CD4-positive, alpha-beta T cell (primary cell): ENCODE results near the gene PPP1R8. TPM values are rescaled to one million over a fixed set of nuclear protein-coding genes. Genes with fewer than 3 reads are reported as not detected.
A peak's percentile ranks its signal among the peaks of the same experiment; 100 is the strongest.
"Not testable (repeated sequence)": the region's sequence is repeated elsewhere in the genome, so short reads cannot be mapped to it uniquely, and the experiment has no call there.

ENCODE experiments used
- ATAC-seq: fragments of 200-7000 bp; cut with Tn5 transposase; one replicate; pipeline ENCODE4 v1.10.0; 2022; ENCODE audit warnings: mild to moderate bottlenecking; ENCODE audit not compliant: poor library complexity
- CTCF ChIA-PET: fragments of 350-600 bp; sonication (Branson Sonifier 250); formaldehyde crosslinking; loops from one replicate; lab custom pipeline; 2021; ENCODE audit warnings: antibody characterized with exemption, inconsistent platforms; lab: Charles Lee
- POLR2A ChIA-PET: fragments of 350-600 bp; sonication (Branson Sonifier 250); formaldehyde crosslinking; loops from one replicate; lab custom pipeline; 2021; ENCODE audit warnings: antibody characterized with exemption, inconsistent platforms; lab: Charles Lee
- DNase-seq, 14 experiments: peaks; one replicate each; pipeline ENCODE4 v3.0.0-alpha.2; 2013 to 2020; ENCODE audit warnings: mixed read lengths in 2 of 14
- H3K27ac ChIP-seq, 2 donors: one replicate each; pipeline versions ENCODE4 v1.5.1 to v1.7.0; 2013; ENCODE audit warnings: low read length in 2 of 2, low read depth in 1 of 2, mild to moderate bottlenecking in 1 of 2
- H3K27me3 ChIP-seq, 2 experiments: 1 replicate in 1 of 2; 2 replicates in 1 of 2; pipeline versions ENCODE4 v1.6.1 to v1.7.0; 2013; ENCODE audit warnings: low read length in 2 of 2, control low read depth in 1 of 2, mild to moderate bottlenecking in 1 of 2, moderate library complexity in 1 of 2; ENCODE audit not compliant: insufficient read depth in 2 of 2, control insufficient read depth in 1 of 2
- H3K36me3 ChIP-seq: one replicate; pipeline ENCODE4 v1.6.1; 2013; ENCODE audit warnings: low read length, control low read depth; ENCODE audit not compliant: insufficient read depth
- H3K4me1 ChIP-seq: one replicate; pipeline ENCODE4 v1.6.1; 2013; ENCODE audit warnings: low read length, control low read depth; ENCODE audit not compliant: insufficient read depth
- H3K4me3 ChIP-seq: one replicate; pipeline ENCODE4 v1.5.1; 2013; ENCODE audit warnings: mild to moderate bottlenecking, low read length, moderate library complexity
- H3K9me3 ChIP-seq, 2 experiments: 1 replicate in 1 of 2; 2 replicates in 1 of 2; pipeline versions ENCODE4 v1.6.1 to v1.7.0; 2013; ENCODE audit warnings: low read length in 2 of 2, mild to moderate bottlenecking in 2 of 2, control low read depth in 1 of 2, moderate library complexity in 1 of 2; ENCODE audit not compliant: control insufficient read depth in 1 of 2, insufficient read depth in 1 of 2
- H3K27ac Mint-ChIP-seq: one replicate; pipeline ENCODE4 v1.8.0; 2020; ENCODE audit warnings: mixed read lengths
- H3K27me3 Mint-ChIP-seq: one replicate; pipeline ENCODE4 v1.8.0; 2021; ENCODE audit warnings: mixed read lengths
- H3K36me3 Mint-ChIP-seq: one replicate; pipeline ENCODE4 v1.8.0; 2021; ENCODE audit warnings: low read depth, mixed read lengths
- H3K4me1 Mint-ChIP-seq: one replicate; pipeline ENCODE4 v1.8.0; 2021; ENCODE audit warnings: low read depth, mixed read lengths
- H3K4me3 Mint-ChIP-seq: one replicate; pipeline ENCODE4 v1.8.0; 2020; ENCODE audit warnings: mild to moderate bottlenecking, mixed read lengths
- H3K9me3 Mint-ChIP-seq: one replicate; pipeline ENCODE4 v1.8.0; 2020; ENCODE audit warnings: mixed read lengths
- intact Hi-C, 2 experiments: fragments of 100-400 bp; cut with DNase I in 1 of 2; cut with micrococcal nuclease in 1 of 2; formaldehyde crosslinking; loops; one replicate each; pipeline versions ENCODE4 v1.15.1 to v1.9.0; 2023 to 2025; cut with DNase I, micrococcal nuclease
- total RNA-seq, 174 experiments: library from RNA in 2 of 174; stranded (reverse) in 2 of 174; gene quantifications; one replicate each; pipeline ENCODE4 v1.2.3 and lab custom pipeline; 2021 to 2026
- TF ChIP-seq, protein P1 (sequence below): fragments of 200-600 bp; IDR thresholded peaks from one replicate; pipeline ENCODE4 v1.8.0; 2022; ENCODE audit warnings: antibody characterized with exemption, mild to moderate bottlenecking

PPP1R8 gene
- total RNA-seq, 2 experiments from 2014 or later = 14.8 to 15.7 TPM

DNA sequence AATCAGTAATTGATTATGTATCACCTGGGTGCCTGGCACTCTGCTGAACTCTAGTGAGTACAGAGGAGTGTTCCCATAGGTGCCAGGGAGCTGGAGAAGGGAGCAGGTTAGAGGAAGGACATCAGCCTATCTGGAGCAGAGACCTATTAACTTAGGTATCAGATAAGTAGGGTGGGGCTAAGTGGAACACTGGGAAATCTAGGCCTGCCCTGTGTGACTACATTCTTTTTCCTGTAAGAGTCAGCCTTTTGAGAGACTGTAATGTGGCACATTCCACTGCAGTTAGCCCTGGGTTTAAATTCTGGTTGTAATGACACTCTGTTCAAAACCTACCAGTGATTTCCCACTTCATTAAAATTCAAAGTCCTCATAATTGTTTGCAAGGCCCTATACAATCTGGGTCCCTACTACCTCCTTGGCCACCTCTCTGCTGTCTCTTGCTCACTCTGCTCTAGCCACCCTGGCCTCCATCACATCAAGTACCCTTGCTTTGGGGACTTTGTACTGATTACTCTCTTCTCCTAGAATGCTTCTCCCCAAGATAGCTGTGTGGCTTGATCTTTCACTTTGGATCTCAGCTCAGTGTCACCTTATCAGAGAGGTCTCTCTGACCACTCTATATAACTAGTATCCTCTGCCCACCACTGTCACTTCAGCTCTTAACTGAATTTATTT, 44.7 kb upstream of the PPP1R8 start:
- no peaks in the 10 kb centered on the region for H3K27me3 ChIP-seq
- TF ChIP-seq, protein P1, sequence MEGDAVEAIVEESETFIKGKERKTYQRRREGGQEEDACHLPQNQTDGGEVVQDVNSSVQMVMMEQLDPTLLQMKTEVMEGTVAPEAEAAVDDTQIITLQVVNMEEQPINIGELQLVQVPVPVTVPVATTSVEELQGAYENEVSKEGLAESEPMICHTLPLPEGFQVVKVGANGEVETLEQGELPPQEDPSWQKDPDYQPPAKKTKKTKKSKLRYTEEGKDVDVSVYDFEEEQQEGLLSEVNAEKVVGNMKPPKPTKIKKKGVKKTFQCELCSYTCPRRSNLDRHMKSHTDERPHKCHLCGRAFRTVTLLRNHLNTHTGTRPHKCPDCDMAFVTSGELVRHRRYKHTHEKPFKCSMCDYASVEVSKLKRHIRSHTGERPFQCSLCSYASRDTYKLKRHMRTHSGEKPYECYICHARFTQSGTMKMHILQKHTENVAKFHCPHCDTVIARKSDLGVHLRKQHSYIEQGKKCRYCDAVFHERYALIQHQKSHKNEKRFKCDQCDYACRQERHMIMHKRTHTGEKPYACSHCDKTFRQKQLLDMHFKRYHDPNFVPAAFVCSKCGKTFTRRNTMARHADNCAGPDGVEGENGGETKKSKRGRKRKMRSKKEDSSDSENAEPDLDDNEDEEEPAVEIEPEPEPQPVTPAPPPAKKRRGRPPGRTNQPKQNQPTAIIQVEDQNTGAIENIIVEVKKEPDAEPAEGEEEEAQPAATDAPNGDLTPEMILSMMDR = no peak
- H3K36me3 ChIP-seq = peaks cover 13% of the 10 kb centered on the region
- Mint-ChIP-seq H3K4me3 (no peak overlapping the region), H3K9me3 (no peaks in the 10 kb centered on the region), H3K4me1 (peaks cover 39% of the 10 kb centered on the region), H3K27me3 (no peaks in the 10 kb centered on the region), H3K27ac (peak overlapping the region; percentile 11), H3K36me3 (peaks cover 31% of the 10 kb centered on the region)
- H3K9me3 ChIP-seq = no peaks in the 10 kb centered on the region
- H3K4me3 ChIP-seq = no peak overlapping the region
- H3K27ac ChIP-seq = no peak overlapping the region
- ATAC-seq (no peak), DNase-seq (no peak)
- ChIA-PET CTCF (interaction anchor here (1.4 kb wide), 2 partner anchors 11 to 17 kb away, joined by 3 read pairs; no protein-coding TSS in a partner anchor), POLR2A (interaction anchor here (0.5 kb wide), 1 partner anchor 21 kb away, joined by 3 read pairs; no protein-coding TSS in a partner anchor)
- intact Hi-C loops = no loop called here
- no peaks in the 10 kb centered on the region for H3K4me1 ChIP-seq

DNA sequence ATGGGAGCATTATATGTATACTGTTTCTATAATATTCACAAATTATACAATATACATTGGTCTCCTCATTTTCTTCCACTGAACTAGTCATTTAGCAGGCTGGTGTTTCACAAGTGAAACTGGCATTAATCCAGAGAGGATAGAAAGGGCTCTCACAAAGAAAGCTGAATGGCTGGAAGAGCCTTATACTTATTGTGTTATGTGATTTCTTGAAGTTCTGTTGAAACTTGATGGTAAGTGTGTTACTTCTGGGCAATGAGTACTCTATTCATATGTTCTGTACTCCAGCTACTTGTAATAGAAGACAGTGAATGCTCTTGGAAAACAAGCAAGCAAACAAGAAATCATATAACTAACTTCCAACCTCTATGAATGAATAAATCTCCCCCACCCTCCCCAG, 42.7 kb upstream of the PPP1R8 start:
- no peaks in the 10 kb centered on the region for H3K9me3 ChIP-seq
- ChIA-PET CTCF (no interaction called here), POLR2A (no interaction called here)
- Mint-ChIP-seq H3K27ac (no peak overlapping the region), H3K36me3 (peaks cover 27% of the 10 kb centered on the region), H3K9me3 (no peaks in the 10 kb centered on the region), H3K4me1 (peaks cover 27% of the 10 kb centered on the region), H3K27me3 (no peaks in the 10 kb centered on the region), H3K4me3 (no peak overlapping the region)
- no peak overlapping the region for H3K27ac ChIP-seq
- H3K4me1 ChIP-seq = no peaks in the 10 kb centered on the region
- H3K27me3 ChIP-seq = no peaks in the 10 kb centered on the region
- intact Hi-C loops = no loop called here
- no peak for DNase-seq
- ATAC-seq = no peak
- no peak overlapping the region for H3K4me3 ChIP-seq
- TF ChIP-seq, protein P1 = no peak
- H3K36me3 ChIP-seq = peaks cover 20% of the 10 kb centered on the region

DNA sequence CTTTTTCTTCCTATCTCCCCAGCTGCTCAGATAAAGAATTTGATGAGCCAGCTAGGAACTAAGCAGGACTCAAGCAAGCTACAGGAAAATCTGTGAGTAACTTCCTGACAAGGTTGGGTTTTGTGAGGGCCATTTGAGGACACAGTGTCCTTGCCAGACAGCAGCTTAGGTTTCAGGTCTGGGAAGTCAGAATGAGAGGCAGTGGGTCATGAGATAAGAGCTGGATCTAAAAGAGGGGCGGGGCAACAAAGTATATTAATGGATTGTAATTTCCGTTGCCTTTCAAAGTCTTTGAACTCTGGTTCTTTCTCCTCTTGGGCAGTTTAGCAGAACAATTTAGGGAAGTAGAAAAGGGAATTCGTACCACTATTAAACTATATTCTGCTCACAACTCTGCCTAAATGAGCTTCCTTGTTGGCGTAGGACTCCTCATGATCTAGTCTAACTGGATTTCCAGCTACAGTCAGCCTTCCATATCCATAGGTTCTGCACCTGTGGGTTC, 41.0 kb upstream of the PPP1R8 start:
- Histone ChIP-seq H3K9me3 (no peaks in the 10 kb centered on the region), H3K4me1 (no peaks in the 10 kb centered on the region), H3K36me3 (peaks cover 35% of the 10 kb centered on the region), H3K27ac (no peak overlapping the region), H3K27me3 (no peaks in the 10 kb centered on the region), H3K4me3 (no peak overlapping the region)
- ATAC-seq (no peak), DNase-seq (peak in 2 of 14 experiments; percentile 23 to 26)
- no peak overlapping the region for H3K27ac Mint-ChIP-seq
- peaks cover 41% of the 10 kb centered on the region for H3K36me3 Mint-ChIP-seq
- intact Hi-C loops = no loop called here
- TF ChIP-seq, protein P1 = no peak
- H3K27me3 Mint-ChIP-seq = no peaks in the 10 kb centered on the region
- H3K9me3 Mint-ChIP-seq = no peaks in the 10 kb centered on the region
- POLR2A ChIA-PET = interaction anchor here (1.4 kb wide), 1 partner anchor 16 kb away, joined by 3 read pairs; no protein-coding TSS in a partner anchor
- CTCF ChIA-PET = no interaction called here
- H3K4me3 Mint-ChIP-seq = no peak overlapping the region
- H3K4me1 Mint-ChIP-seq = peaks cover 23% of the 10 kb centered on the region

DNA sequence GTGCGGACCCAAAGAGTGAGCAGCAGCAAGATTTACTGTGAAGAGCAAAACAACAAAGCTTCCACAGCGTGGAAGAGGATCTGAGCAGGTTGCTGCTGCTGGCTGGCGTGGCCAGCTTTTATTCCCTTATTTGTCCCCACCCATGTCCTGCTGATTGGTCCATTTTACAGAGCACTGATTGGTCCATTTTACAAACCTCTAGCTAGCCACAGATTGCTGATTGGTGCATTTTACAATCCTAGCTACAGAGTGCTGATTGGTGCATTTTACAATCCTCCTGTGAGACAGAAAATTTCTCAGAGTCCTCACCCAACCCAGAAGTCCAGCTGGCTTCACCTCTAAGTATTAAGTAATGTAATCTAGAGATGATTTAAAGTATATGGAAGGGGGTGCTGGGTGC, 40.3 kb upstream of the PPP1R8 start:
- H3K27ac Mint-ChIP-seq, H3K27ac ChIP-seq, H3K4me3 Mint-ChIP-seq, H3K9me3 Mint-ChIP-seq, H3K4me1 ChIP-seq, CTCF ChIA-PET, H3K9me3 ChIP-seq, intact Hi-C loops, H3K4me3 ChIP-seq, DNase-seq, ATAC-seq, H3K27me3 Mint-ChIP-seq, H3K27me3 ChIP-seq: not testable (repeated sequence)
- Mint-ChIP-seq H3K4me1 (peaks cover 16% of the 10 kb centered on the region), H3K36me3 (peaks cover 48% of the 10 kb centered on the region)
- POLR2A ChIA-PET = interaction anchor here (1.4 kb wide), 1 partner anchor 17 kb away, joined by 3 read pairs; no protein-coding TSS in a partner anchor
- peaks cover 38% of the 10 kb centered on the region for H3K36me3 ChIP-seq
